ENCODE measurements around the gene SUMO3. TPM values are rescaled to one million over a fixed set of nuclear protein-coding genes. Genes with fewer than 3 reads are reported as not detected.

SUMO3 gene
- total and polyA plus RNA-seq, 4 donors, result 35.1 to 51.0 (median 40.6) TPM

DNA sequence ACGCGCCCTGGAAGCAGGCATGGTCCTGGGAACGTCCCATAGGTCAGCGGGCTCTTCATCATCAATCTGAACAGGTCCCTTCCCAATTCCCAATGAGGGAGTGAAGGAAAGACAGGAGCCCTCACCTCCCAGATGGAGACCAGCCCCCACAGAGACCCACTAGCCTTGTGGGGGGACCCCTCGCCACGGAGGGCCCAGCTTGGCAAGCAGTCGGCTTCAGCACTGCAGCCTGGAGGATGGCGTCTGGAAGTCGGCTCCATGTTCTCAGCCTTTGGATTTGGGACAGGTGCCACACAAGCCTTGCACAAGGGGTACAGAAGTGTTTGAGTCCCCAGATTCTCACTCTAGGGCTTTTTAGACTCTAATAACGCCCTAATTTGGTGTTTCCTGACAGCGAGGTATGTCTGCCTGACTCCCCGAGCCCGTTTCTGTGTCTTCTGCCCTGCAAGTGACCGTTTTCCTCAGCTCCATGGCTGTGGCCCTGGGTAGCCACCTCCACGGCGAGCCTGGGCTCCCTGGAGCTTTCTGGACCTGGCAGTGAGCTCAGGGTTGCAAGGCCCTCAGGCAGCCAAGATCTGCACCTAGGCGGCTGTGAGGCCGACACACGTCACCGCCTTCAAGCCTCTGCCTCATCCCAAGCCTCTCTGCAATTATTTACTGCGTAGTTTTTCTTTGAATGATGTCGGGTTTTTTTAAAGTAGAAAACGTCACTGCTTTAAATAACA is 25.0 kb upstream of the SUMO3 start:
- Histone ChIP-seq H3K9ac (ENCODE audit: low read depth in 1 of 2, low read length in 2 of 2) (no peak overlapping the region), H3K4me1 (ENCODE audit: control insufficient read depth in 4 of 4, insufficient read depth in 4 of 4, low read length in 3 of 4) (peaks cover 2 to 19% (median 10%) of the 10 kb centered on the region in 4 donors), H3K36me3 (ENCODE audit: control insufficient read depth in 4 of 4, insufficient read depth in 3 of 4, low read depth in 1 of 4, low read length in 3 of 4) (no peaks in the 10 kb centered on the region), H3K27me3 (ENCODE audit: control insufficient read depth in 4 of 4, insufficient read depth in 4 of 4, low read length in 3 of 4) (no peaks in the 10 kb centered on the region), H3K9me3 (ENCODE audit: control insufficient read depth in 4 of 4, low read length in 3 of 4) (no peaks in the 10 kb centered on the region), H3K4me3 (ENCODE audit: low read depth in 1 of 3, low read length in 3 of 3) (no peak overlapping the region), H3K27ac (ENCODE audit: low read depth in 1 of 2, low read length in 2 of 2) (no peak overlapping the region)
- DNase-seq (ENCODE audit: low spot score), result no peak
- TF ChIP-seq SP1 (IDR thresholded peaks at IDR 0.05) (no peak), GABPA (IDR thresholded peaks at IDR 0.05 in 1 of 2, conservative IDR thresholded peaks at IDR 0.05 in 1 of 2) (no peak), TAF1 (conservative IDR thresholded peaks at IDR 0.05) (no peak), FOXA1 (IDR thresholded peaks at IDR 0.05) (no peak), EGR1 (IDR thresholded peaks at IDR 0.05; ENCODE audit: low read depth in 2 of 2) (no peak), HNF4A (conservative IDR thresholded peaks at IDR 0.05) (no peak), YY1 (IDR thresholded peaks at IDR 0.05) (no peak), JUND (IDR thresholded peaks at IDR 0.05) (no peak)
- TF ChIP-seq, protein P1, sequence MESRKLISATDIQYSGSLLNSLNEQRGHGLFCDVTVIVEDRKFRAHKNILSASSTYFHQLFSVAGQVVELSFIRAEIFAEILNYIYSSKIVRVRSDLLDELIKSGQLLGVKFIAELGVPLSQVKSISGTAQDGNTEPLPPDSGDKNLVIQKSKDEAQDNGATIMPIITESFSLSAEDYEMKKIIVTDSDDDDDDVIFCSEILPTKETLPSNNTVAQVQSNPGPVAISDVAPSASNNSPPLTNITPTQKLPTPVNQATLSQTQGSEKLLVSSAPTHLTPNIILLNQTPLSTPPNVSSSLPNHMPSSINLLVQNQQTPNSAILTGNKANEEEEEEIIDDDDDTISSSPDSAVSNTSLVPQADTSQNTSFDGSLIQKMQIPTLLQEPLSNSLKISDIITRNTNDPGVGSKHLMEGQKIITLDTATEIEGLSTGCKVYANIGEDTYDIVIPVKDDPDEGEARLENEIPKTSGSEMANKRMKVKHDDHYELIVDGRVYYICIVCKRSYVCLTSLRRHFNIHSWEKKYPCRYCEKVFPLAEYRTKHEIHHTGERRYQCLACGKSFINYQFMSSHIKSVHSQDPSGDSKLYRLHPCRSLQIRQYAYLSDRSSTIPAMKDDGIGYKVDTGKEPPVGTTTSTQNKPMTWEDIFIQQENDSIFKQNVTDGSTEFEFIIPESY (IDR thresholded peaks at IDR 0.05), result no peak
- TF ChIP-seq, protein P2, sequence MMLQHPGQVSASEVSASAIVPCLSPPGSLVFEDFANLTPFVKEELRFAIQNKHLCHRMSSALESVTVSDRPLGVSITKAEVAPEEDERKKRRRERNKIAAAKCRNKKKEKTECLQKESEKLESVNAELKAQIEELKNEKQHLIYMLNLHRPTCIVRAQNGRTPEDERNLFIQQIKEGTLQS (IDR thresholded peaks at IDR 0.05), result no peak
- TF ChIP-seq, protein P3, sequence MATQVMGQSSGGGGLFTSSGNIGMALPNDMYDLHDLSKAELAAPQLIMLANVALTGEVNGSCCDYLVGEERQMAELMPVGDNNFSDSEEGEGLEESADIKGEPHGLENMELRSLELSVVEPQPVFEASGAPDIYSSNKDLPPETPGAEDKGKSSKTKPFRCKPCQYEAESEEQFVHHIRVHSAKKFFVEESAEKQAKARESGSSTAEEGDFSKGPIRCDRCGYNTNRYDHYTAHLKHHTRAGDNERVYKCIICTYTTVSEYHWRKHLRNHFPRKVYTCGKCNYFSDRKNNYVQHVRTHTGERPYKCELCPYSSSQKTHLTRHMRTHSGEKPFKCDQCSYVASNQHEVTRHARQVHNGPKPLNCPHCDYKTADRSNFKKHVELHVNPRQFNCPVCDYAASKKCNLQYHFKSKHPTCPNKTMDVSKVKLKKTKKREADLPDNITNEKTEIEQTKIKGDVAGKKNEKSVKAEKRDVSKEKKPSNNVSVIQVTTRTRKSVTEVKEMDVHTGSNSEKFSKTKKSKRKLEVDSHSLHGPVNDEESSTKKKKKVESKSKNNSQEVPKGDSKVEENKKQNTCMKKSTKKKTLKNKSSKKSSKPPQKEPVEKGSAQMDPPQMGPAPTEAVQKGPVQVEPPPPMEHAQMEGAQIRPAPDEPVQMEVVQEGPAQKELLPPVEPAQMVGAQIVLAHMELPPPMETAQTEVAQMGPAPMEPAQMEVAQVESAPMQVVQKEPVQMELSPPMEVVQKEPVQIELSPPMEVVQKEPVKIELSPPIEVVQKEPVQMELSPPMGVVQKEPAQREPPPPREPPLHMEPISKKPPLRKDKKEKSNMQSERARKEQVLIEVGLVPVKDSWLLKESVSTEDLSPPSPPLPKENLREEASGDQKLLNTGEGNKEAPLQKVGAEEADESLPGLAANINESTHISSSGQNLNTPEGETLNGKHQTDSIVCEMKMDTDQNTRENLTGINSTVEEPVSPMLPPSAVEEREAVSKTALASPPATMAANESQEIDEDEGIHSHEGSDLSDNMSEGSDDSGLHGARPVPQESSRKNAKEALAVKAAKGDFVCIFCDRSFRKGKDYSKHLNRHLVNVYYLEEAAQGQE (IDR thresholded peaks at IDR 0.05), result no peak
- TF ChIP-seq, protein P4, sequence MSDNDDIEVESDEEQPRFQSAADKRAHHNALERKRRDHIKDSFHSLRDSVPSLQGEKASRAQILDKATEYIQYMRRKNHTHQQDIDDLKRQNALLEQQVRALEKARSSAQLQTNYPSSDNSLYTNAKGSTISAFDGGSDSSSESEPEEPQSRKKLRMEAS (IDR thresholded peaks at IDR 0.05), result no peak
- TF ChIP-seq, protein P5, sequence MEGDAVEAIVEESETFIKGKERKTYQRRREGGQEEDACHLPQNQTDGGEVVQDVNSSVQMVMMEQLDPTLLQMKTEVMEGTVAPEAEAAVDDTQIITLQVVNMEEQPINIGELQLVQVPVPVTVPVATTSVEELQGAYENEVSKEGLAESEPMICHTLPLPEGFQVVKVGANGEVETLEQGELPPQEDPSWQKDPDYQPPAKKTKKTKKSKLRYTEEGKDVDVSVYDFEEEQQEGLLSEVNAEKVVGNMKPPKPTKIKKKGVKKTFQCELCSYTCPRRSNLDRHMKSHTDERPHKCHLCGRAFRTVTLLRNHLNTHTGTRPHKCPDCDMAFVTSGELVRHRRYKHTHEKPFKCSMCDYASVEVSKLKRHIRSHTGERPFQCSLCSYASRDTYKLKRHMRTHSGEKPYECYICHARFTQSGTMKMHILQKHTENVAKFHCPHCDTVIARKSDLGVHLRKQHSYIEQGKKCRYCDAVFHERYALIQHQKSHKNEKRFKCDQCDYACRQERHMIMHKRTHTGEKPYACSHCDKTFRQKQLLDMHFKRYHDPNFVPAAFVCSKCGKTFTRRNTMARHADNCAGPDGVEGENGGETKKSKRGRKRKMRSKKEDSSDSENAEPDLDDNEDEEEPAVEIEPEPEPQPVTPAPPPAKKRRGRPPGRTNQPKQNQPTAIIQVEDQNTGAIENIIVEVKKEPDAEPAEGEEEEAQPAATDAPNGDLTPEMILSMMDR (IDR thresholded peaks at IDR 0.05; ENCODE audit: low read depth, low read length, missing input control), result no peak
- 80% methylated on average over 23 of the region's 23 CpGs for WGBS

DNA sequence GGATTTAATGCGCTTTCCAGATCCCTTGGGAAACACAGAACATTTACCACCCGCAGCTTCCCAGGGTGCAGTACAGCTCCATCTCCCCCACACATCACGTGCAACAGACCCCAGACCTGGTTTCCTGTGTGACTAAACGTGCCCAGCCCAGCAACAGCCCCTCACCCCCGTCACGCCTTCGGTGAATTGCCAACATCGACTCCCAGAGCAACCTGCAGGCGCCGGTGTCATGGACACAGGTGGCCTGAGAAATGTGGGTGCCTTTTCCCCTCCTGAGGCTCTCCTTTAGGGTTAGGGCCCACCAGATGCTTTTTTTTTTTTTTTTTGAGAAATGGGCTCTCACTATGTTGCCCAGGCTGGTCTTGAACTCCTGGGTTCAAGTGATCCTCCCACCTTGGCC is 24.2 kb upstream of the SUMO3 start:
- Histone ChIP-seq H3K9ac (ENCODE audit: low read depth in 1 of 2, low read length in 2 of 2) (no peak overlapping the region), H3K4me1 (ENCODE audit: control insufficient read depth in 4 of 4, insufficient read depth in 4 of 4, low read length in 3 of 4) (peaks cover 2 to 18% (median 10%) of the 10 kb centered on the region in 4 donors), H3K36me3 (ENCODE audit: control insufficient read depth in 4 of 4, insufficient read depth in 3 of 4, low read depth in 1 of 4, low read length in 3 of 4) (no peaks in the 10 kb centered on the region), H3K9me3 (ENCODE audit: control insufficient read depth in 4 of 4, low read length in 3 of 4) (no peaks in the 10 kb centered on the region), H3K4me3 (ENCODE audit: low read depth in 1 of 3, low read length in 3 of 3) (no peak overlapping the region), H3K27ac (ENCODE audit: low read depth in 1 of 2, low read length in 2 of 2) (no peak overlapping the region), H3K27me3 (ENCODE audit: control insufficient read depth in 4 of 4, insufficient read depth in 4 of 4, low read length in 3 of 4) (no peaks in the 10 kb centered on the region)
- DNase-seq (ENCODE audit: low spot score), result no peak
- 83% methylated on average over 10 of the region's 10 CpGs for WGBS
- TF ChIP-seq FOXA1 (IDR thresholded peaks at IDR 0.05), result no peak
- no peak for TF ChIP-seq HNF4G (IDR thresholded peaks at IDR 0.05)
- TF ChIP-seq HNF4A (conservative IDR thresholded peaks at IDR 0.05), result no peak
- TF ChIP-seq, protein P2 (IDR thresholded peaks at IDR 0.05), result no peak
- TF ChIP-seq GABPA (IDR thresholded peaks at IDR 0.05 in 1 of 2, conservative IDR thresholded peaks at IDR 0.05 in 1 of 2), result no peak
- TF ChIP-seq FOXA2 (IDR thresholded peaks at IDR 0.05), result no peak
- TF ChIP-seq, protein P4 (IDR thresholded peaks at IDR 0.05), result no peak
- no peak for TF ChIP-seq SP1 (IDR thresholded peaks at IDR 0.05)
- TF ChIP-seq, protein P1 (IDR thresholded peaks at IDR 0.05), result no peak
- TF ChIP-seq RXRA (IDR thresholded peaks at IDR 0.05), result no peak
- no peak for TF ChIP-seq NR2F2 (IDR thresholded peaks at IDR 0.05)
- TF ChIP-seq RAD21 (IDR thresholded peaks at IDR 0.05), result no peak
